Esophagus muscularis mucosa (tissue), 4 donors: ENCODE data around the gene HSD11B2. TPM values are rescaled to one million over a fixed set of nuclear protein-coding genes. Genes with fewer than 3 reads are reported as not detected.

Experiments
- DNase-seq: peaks from one replicate; pipeline ENCODE4 v3.0.0-alpha.2; 2017; ENCODE audit errors: extremely low spot score
- H3K27ac ChIP-seq, 4 donors: fragments of 200-600 bp; sonication (generic); replicated peaks in 1 of 4; 1 replicate in 3 of 4; 2 replicates in 1 of 4; pipeline ENCODE4 v1.5.1; 2016 to 2019; ENCODE audit warnings: mild to moderate bottlenecking in 1 of 4
- H3K27me3 ChIP-seq, 4 donors: fragments of 200-600 bp; sonication (generic); one replicate each; pipeline versions ENCODE4 v1.5.1 to v1.6.0; 2016 to 2019
- H3K36me3 ChIP-seq, 4 donors: fragments of 200-600 bp; sonication (generic); one replicate each; pipeline ENCODE4 v1.5.1; 2016 to 2019
- H3K4me1 ChIP-seq, 4 donors: fragments of 200-600 bp; sonication (generic); one replicate each; pipeline ENCODE4 v1.5.1; 2016 to 2019
- H3K4me3 ChIP-seq, 4 donors: fragments of 200-600 bp; sonication (generic); 1 replicate in 2 of 4; 2 replicates in 2 of 4; pipeline ENCODE4 v1.5.1; 2016 to 2019; ENCODE audit warnings: mild to moderate bottlenecking in 4 of 4, moderate library complexity in 1 of 4
- H3K9me3 ChIP-seq, 4 donors: fragments of 200-600 bp; sonication (generic); 1 replicate in 3 of 4; 2 replicates in 1 of 4; pipeline ENCODE4 v1.5.1; 2016 to 2019
- EP300 ChIP-seq: sonication (generic); formaldehyde crosslinking; IDR thresholded peaks from one replicate; pipeline ENCODE4 v1.6.1; 2017; ENCODE audit warnings: antibody characterized with exemption
- POLR2A ChIP-seq: fragments of 450-650 bp; IDR thresholded peaks from one replicate; pipeline ENCODE4 v1.6.1; 2017; ENCODE audit warnings: antibody characterized with exemption, moderate library complexity, mild to moderate bottlenecking, low read depth
- POLR2AphosphoS5 ChIP-seq, 2 donors: sonication (generic); formaldehyde crosslinking; IDR thresholded peaks; one replicate each; pipeline ENCODE4 v1.6.1; 2017; ENCODE audit warnings: antibody characterized with exemption in 2 of 2
- WGBS: methylation state at CpG from one replicate; pipeline ENCODE4 v1.1.5; 2018; 5-methylcytosine and 5-hydroxymethylcytosine counted together
- intact Hi-C: fragments of 100-400 bp; cut with DNase I; formaldehyde crosslinking; loops from one replicate; pipeline ENCODE4 v1.15.1; 2023
- total RNA-seq, 4 donors: library from RNA; depleted of rRNA; stranded (reverse); fragments of >200 nt; gene quantifications; one replicate each; pipeline versions ENCODE4 v1.1.0 to v1.2.1, GENCODE V29; 2016
- TF ChIP-seq, protein P1 (sequence below), 3 experiments: fragments of 200-600 bp in 2 of 3; fragments of 450-650 bp in 1 of 3; sonication (generic) in 2 of 3; IDR thresholded peaks; one replicate each; pipeline ENCODE4 v1.5.1; 2017 to 2019; ENCODE audit warnings: antibody characterized with exemption in 3 of 3, mild to moderate bottlenecking in 2 of 3, moderate library complexity in 1 of 3

HSD11B2 gene
- total RNA-seq, 4 donors from 2014 or later: 0.42 to 2.2 (median 1.1) TPM; not detected in 1

DNA sequence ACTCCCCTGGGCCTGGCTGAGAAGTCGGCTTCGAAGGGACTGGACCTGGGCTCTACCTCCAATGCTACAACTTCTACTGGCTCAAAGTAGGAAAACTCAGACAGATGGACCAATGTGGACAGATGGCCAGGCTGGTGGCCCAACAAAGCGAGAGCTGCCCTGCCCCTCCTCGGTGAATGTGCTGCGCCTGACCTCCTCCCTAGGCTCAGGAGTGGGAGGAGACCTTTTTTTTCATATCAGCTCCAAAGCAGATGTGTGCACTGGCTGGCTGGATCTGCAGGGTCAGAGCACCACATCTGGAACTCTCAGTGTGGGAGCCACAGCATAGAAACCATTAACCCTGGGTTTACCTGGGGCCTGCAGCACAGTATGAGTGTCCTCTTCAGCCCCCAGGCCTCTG, 29.2 kb downstream of the HSD11B2 start:
- peaks cover 63 to 98% (median 95%) of the 10 kb centered on the region in 4 donors for H3K4me1 ChIP-seq
- WGBS: 87% methylated on average over 5 of the region's 5 CpGs

DNA sequence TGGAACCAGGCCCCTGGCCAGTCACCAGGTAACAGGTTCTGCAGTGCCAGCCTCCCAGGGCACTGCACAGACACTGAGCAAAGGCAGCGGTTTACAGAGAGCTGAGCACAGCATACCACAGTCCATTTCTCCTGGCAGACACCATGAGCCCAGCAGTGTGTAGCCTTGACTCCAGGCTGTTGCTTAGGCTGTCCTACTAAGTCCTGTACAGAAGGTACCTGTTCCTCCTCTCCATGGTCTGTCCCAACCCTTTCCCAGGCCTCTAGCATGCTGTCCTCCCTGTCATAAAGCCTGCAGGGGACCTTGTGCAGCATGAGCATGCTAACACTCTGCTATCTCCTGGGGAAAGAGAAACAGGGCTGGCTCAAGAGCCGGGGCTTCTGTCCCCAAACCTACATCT, 30.0 kb downstream of the HSD11B2 start:
- Histone ChIP-seq H3K27me3 (no peaks in the 10 kb centered on the region), H3K27ac (peak overlapping the region in 3 of 4 donors; percentile 27 to 68 (median 67)), H3K4me1 (peaks cover 69 to 99% (median 97%) of the 10 kb centered on the region in 4 donors), H3K36me3 (peaks cover 0 to 12% (median 7%) of the 10 kb centered on the region in 4 donors), H3K9me3 (no peaks in the 10 kb centered on the region), H3K4me3 (no peak overlapping the region)
- TF ChIP-seq POLR2A: no peak
- TF ChIP-seq, protein P1, sequence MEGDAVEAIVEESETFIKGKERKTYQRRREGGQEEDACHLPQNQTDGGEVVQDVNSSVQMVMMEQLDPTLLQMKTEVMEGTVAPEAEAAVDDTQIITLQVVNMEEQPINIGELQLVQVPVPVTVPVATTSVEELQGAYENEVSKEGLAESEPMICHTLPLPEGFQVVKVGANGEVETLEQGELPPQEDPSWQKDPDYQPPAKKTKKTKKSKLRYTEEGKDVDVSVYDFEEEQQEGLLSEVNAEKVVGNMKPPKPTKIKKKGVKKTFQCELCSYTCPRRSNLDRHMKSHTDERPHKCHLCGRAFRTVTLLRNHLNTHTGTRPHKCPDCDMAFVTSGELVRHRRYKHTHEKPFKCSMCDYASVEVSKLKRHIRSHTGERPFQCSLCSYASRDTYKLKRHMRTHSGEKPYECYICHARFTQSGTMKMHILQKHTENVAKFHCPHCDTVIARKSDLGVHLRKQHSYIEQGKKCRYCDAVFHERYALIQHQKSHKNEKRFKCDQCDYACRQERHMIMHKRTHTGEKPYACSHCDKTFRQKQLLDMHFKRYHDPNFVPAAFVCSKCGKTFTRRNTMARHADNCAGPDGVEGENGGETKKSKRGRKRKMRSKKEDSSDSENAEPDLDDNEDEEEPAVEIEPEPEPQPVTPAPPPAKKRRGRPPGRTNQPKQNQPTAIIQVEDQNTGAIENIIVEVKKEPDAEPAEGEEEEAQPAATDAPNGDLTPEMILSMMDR (IDR thresholded peaks at IDR 0.05): no peak
- no peak for TF ChIP-seq POLR2AphosphoS5 (IDR thresholded peaks at IDR 0.05)
- TF ChIP-seq EP300: no peak
- WGBS: 93% methylated on average over 2 of the region's 2 CpGs
- intact Hi-C loops: no loop called here
- no peak for DNase-seq

More for the DNA sequence above, 29.2 kb downstream of the HSD11B2 start:
- TF ChIP-seq, protein P1 (IDR thresholded peaks at IDR 0.05): no peak
- TF ChIP-seq POLR2A (no peak), POLR2AphosphoS5 (IDR thresholded peaks at IDR 0.05) (no peak), EP300 (no peak)
- intact Hi-C loops: no loop called here
- DNase-seq: no peak
- Histone ChIP-seq H3K9me3 (no peaks in the 10 kb centered on the region), H3K36me3 (peaks cover 0 to 12% (median 7%) of the 10 kb centered on the region in 4 donors), H3K4me3 (no peak overlapping the region), H3K27ac (peak overlapping the region; percentile 42 to 68 (median 67)), H3K27me3 (no peaks in the 10 kb centered on the region)

DNA sequence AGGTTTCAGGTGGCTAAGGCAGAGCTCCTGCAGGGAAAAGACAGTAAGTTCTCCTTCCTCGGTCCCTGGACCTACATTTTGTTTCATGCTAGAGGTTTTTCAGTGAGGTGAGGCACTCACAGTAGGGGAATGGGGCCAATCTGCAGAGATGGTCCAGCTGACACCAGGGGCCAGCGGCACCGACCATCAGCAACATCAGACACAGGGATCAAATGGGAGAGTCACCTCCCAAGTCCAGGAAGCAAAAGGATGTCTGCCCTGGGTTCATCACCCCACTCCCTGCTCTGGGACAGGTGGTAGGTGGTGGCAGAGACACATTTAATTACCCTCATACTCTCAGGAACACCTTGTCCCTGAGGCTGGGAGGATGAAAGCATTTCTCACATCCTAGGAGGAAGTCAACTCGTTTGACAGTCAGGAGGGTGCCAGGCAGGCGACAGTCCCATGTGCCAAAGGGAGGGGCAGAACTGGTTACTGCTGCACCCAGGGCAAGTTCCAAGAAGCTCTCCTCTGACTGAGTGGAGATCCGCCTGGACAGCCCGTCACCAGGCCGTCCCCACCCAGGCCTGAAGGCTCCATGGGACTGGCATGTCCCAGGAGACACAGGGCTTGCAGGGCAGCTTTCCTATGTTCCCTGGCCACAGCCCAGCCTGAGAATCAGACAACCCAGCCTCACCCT, 30.8 kb downstream of the HSD11B2 start:
- H3K27me3 ChIP-seq: no peaks in the 10 kb centered on the region
- H3K27ac ChIP-seq: peak overlapping the region in 1 of 4 donors; percentile 27
- DNase-seq: no peak
- no peaks in the 10 kb centered on the region for H3K9me3 ChIP-seq
- H3K36me3 ChIP-seq: peaks cover 0 to 12% (median 7%) of the 10 kb centered on the region in 4 donors
- TF ChIP-seq, protein P1 (IDR thresholded peaks at IDR 0.05): no peak
- TF ChIP-seq POLR2A (no peak), EP300 (no peak)
- H3K4me3 ChIP-seq: no peak overlapping the region
- 67% methylated on average over 6 of the region's 8 CpGs for WGBS
- intact Hi-C loops: no loop called here
- peaks cover 64 to 99% (median 93%) of the 10 kb centered on the region in 4 donors for H3K4me1 ChIP-seq

DNA sequence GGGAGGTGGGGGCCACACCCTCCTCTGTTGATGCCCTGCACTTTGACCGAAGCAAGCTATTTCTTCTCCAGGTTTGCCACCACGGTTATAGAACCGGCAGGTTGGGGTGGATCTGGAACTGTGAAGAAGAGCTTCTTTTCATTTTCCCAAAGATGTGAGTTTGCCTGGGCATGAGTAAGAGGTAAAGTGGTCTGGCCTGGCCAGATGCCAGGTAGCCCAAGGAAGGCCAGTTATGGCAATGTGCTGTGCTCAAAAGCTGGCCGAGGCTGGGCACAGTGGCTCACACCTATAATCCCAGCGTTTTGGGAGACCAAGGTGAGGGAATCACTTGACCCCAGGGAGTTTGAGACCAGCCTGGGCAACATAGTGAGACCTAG, 31.3 kb downstream of the HSD11B2 start:
- no peak overlapping the region for H3K27ac ChIP-seq
- no peaks in the 10 kb centered on the region for H3K9me3 ChIP-seq
- TF ChIP-seq POLR2AphosphoS5 (IDR thresholded peaks at IDR 0.05) (no peak), POLR2A (no peak), EP300 (no peak)
- TF ChIP-seq, protein P1 (IDR thresholded peaks at IDR 0.05): no peak
- no peaks in the 10 kb centered on the region for H3K27me3 ChIP-seq
- 96% methylated on average over 4 of the region's 5 CpGs for WGBS
- H3K36me3 ChIP-seq: peaks cover 0 to 12% (median 7%) of the 10 kb centered on the region in 4 donors
- intact Hi-C loops: no loop called here
- H3K4me3 ChIP-seq: no peak overlapping the region
- DNase-seq: no peak
- peaks cover 58 to 94% (median 88%) of the 10 kb centered on the region in 4 donors for H3K4me1 ChIP-seq
